OCI-LY7 (cell line): ENCODE measurements around the gene FBXL3.

ENCODE experiments used
- CTCF ChIP-seq: fragments of 200-600 bp; sonication (generic); conservative IDR thresholded peaks from 2 replicates; pipeline ENCODE4 v1.5.1; 2014; ENCODE audit warnings: mild to moderate bottlenecking, antibody characterized with exemption, low read length, moderate library complexity, mixed read lengths
- EZH2phosphoT487 ChIP-seq: fragments of 200-600 bp; sonication (generic); IDR thresholded peaks from 2 replicates; pipeline ENCODE4 v1.6.1; 2018; ENCODE audit warnings: low read depth, borderline replicate concordance, mild to moderate bottlenecking, mixed run types, antibody characterized with exemption, low read length, moderate library complexity, mixed read lengths

DNA sequence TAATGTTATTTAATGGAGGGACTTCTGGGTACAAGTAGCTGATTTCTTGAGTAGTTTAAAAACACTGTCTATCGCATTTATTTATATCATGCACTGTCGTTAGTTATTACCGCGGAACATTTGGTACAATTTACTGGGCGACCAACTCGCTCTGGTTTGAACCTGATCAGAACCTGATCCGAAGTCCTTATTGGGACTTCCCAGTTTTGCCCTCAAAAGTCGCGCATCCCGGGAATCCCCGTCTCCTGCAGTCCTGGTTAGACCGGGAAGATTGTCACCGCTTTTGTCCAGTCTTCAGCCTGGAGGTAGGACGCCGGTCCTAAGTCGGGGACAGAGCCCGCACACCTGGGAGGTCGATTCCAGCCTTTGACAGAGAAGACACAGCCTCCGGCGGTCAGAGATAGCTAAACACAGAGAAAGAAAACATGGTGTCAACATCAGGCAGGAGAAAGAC, 34.4 kb downstream of the FBXL3 start:
- no peak for TF ChIP-seq CTCF
- TF ChIP-seq EZH2phosphoT487 = no peak
